Measurements from ENCODE around the gene FAR1.

- TF ChIP-seq CTCF (IDR thresholded peaks at IDR 0.05) (no peak), EP300 (IDR thresholded peaks at IDR 0.05; ENCODE audit: borderline replicate concordance in 1 of 2, low read depth in 1 of 2, low read length in 1 of 2) (no peak), POLR2AphosphoS5 (IDR thresholded peaks at IDR 0.05; ENCODE audit: low read depth, low read length) (no peak), REST (IDR thresholded peaks at IDR 0.05; ENCODE audit: low read depth, low read length) (no peak), TAF1 (IDR thresholded peaks at IDR 0.05; ENCODE audit: borderline replicate concordance, low read depth, low read length) (no peak), FOXM1 (IDR thresholded peaks at IDR 0.05; ENCODE audit: low read depth) (no peak), MAX (IDR thresholded peaks at IDR 0.05; ENCODE audit: low read depth) (no peak), USF2 (IDR thresholded peaks at IDR 0.05; ENCODE audit: borderline replicate concordance, low read depth, low read length) (no peak), GABPA (IDR thresholded peaks at IDR 0.05; ENCODE audit: low read depth) (no peak), YY1 (IDR thresholded peaks at IDR 0.05; ENCODE audit: low read depth) (no peak)
These were observed 99.0 kb downstream of the FAR1 start for GRCh38 chr11:13767471-13767870.

Data from SK-N-SH (cell line).